Measurements from ENCODE around the gene SHANK3. TPM values are rescaled to one million over a fixed set of nuclear protein-coding genes. Genes with fewer than 3 reads are reported as not detected.

The SHANK3 gene
- total RNA-seq, 4 donors from 2014 or later: 2.7 to 30.3 (median 6.3) TPM

DNA sequence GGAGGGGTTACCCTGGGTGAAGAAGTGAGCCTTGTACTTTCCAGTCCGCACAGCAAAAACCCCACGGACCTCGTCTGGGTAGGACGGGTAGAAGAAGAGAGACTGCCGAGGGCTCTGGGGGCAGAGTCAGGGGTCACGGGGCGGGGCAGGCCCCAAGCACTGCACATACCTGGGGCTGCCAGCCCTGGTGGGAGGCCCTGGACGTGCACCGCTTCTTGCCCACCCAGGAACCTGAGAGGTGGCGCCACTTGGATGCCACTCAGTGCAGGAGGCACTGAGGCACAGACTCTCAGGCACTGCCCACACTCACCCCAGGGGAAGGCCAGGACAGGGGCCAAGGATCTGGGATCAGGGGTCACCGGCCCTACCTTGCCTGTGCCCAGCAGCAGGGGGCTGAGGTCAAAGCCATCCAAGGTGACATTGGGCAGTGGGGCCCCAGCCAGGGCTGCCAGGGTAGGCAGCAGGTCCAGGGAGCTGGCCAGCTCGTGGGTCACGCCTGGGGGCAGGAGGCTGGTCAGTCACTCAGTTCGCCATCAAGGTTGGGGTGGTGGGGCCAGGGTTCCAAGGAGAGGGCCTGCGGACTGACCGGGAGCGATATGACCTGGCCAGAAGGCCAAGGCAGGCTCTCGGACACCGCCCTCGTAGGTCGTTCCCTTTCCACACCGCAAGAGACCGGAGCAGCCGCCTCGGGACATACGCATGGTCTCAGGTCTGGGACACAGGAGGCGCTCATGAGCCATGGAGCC is 46.9 kb upstream of the SHANK3 start:
- in situ Hi-C loops (cut with MboI; ENCODE audit: low pct_ligation_motif_present in 1 of 4, low pct_unique_long_range_greater_than_20kb in 1 of 4, low sequenced_read_pairs in 3 of 4): no loop called here
- WGBS, 2 donors (ENCODE audit: low coverage in 1 of 2): 93% methylated on average over 27 of the region's 27 CpGs; no CpG with 5 or more reads in 1 of the 2 donors

DNA sequence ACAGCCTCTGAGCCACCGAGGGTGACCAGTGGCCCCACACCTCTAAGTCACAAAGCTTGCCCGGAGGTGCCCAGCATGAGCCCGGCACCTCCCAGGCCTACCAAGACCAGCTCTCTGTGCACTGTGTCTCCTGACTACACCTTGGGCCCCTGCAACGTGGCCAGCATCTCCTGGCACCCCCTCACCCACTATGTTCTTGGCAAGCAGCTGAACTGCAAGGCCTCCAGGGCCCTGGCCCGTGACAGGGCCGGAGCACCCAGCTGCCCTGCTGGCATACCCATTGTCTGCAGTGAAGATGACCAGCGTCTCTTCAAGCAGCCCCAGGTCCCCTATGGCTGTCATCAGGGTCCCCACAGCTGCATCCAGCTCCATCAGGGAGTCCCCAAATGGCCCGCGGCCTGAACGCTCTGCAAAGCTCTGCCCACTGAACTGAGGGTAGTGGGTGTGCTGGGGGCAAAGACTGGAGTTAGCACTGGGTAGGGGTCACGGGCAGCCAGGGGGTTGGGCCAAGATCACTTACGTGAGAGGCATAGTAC is 46.2 kb upstream of the SHANK3 start:
- H3K27ac ChIP-seq: no peak overlapping the region
- in situ Hi-C loops (cut with MboI; ENCODE audit: low pct_ligation_motif_present in 1 of 4, low pct_unique_long_range_greater_than_20kb in 1 of 4, low sequenced_read_pairs in 3 of 4): no loop called here
- no peaks in the 10 kb centered on the region for H3K27me3 ChIP-seq
- H3K9me3 ChIP-seq: no peaks in the 10 kb centered on the region
- no peak for TF ChIP-seq POLR2A (IDR thresholded peaks at IDR 0.05)
- TF ChIP-seq EP300 (IDR thresholded peaks at IDR 0.05; ENCODE audit: low read depth): no peak
- no peak overlapping the region for H3K4me3 ChIP-seq
- DNase-seq: no peak
- 90% methylated on average over 12 of the region's 12 CpGs; no CpG with 5 or more reads in 1 of the 2 donors for WGBS, 2 donors (ENCODE audit: low coverage in 1 of 2)
- intact Hi-C loops (cut with DNase I; ENCODE audit: low total_unique reads): no loop called here
- H3K36me3 ChIP-seq: no peaks in the 10 kb centered on the region
- peaks cover 6 to 36% (median 29%) of the 10 kb centered on the region in 4 donors for H3K4me1 ChIP-seq

More for the DNA sequence above, 46.9 kb upstream of the SHANK3 start:
- intact Hi-C loops (cut with DNase I; ENCODE audit: low total_unique reads): no loop called here
- TF ChIP-seq CTCF (IDR thresholded peaks at IDR 0.05) (no peak), EP300 (IDR thresholded peaks at IDR 0.05; ENCODE audit: low read depth) (no peak), POLR2AphosphoS5 (IDR thresholded peaks at IDR 0.05) (no peak), POLR2A (IDR thresholded peaks at IDR 0.05) (no peak)
- H3K4me3 ChIP-seq: no peak overlapping the region
- no peaks in the 10 kb centered on the region for H3K36me3 ChIP-seq
- no peaks in the 10 kb centered on the region for H3K27me3 ChIP-seq
- H3K27ac ChIP-seq: no peak overlapping the region
- peaks cover 7 to 39% (median 36%) of the 10 kb centered on the region in 4 donors for H3K4me1 ChIP-seq
- DNase-seq: no peak
- H3K9me3 ChIP-seq: no peaks in the 10 kb centered on the region

DNA sequence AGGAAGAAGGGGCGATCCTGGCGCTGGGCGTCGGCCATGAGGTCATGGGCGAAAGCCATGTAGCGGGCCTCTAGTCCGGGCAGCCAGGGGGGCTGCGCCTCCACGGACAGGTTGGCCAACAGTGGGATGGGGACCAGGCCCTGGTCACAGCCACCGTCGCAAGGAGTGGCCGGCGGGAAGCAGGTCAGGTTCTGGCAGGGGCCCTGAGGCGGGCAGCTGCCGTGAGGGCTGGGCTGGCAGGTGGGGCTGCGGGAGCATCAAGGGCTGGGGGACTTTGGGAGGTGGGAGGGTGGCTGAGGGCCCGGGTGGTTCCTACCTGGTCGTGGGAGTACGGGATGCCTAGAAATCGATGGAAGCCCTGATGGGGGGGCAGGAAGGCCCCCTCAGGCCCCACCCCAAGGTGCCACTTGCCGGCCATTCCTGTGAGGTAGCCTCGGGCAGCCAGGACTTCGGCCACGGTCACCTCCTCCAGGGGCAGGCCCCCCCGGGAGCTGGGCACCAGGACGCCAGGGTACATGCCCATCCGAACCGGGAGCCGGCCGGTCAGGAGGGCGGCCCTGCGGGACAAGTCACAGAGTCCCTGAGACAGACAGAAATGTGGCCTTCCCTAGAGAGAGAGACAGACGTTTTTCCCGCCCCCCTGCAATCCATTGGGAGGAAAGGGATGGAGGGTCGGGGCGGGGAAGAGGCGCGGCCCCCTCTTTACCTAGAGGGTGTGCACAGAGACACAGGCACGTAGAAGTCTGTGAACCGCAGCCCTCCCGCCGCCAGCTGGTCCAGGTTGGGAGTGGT is 45.6 kb upstream of the SHANK3 start:
- WGBS, 2 donors (ENCODE audit: low coverage in 1 of 2): 72% methylated on average over 35 of the region's 42 CpGs; no CpG with 5 or more reads in 1 of the 2 donors
- no peaks in the 10 kb centered on the region for H3K9me3 ChIP-seq
- peaks cover 6 to 32% (median 23%) of the 10 kb centered on the region in 4 donors for H3K4me1 ChIP-seq
- peak overlapping the region; percentile 81 to 89 (median 84) for H3K27ac ChIP-seq
- intact Hi-C loops (cut with DNase I; ENCODE audit: low total_unique reads): no loop called here
- DNase-seq: peak; percentile 18
- in situ Hi-C loops (cut with MboI; ENCODE audit: low pct_ligation_motif_present in 1 of 4, low pct_unique_long_range_greater_than_20kb in 1 of 4, low sequenced_read_pairs in 3 of 4): no loop called here
- H3K27me3 ChIP-seq: no peaks in the 10 kb centered on the region
- peak overlapping the region; percentile 55 to 90 (median 77) for H3K4me3 ChIP-seq
- TF ChIP-seq POLR2AphosphoS5 (IDR thresholded peaks at IDR 0.05) (no peak), EP300 (IDR thresholded peaks at IDR 0.05; ENCODE audit: low read depth) (no peak), CTCF (IDR thresholded peaks at IDR 0.05) (no peak), POLR2A (IDR thresholded peaks at IDR 0.05) (no peak)
- H3K36me3 ChIP-seq: no peaks in the 10 kb centered on the region

DNA sequence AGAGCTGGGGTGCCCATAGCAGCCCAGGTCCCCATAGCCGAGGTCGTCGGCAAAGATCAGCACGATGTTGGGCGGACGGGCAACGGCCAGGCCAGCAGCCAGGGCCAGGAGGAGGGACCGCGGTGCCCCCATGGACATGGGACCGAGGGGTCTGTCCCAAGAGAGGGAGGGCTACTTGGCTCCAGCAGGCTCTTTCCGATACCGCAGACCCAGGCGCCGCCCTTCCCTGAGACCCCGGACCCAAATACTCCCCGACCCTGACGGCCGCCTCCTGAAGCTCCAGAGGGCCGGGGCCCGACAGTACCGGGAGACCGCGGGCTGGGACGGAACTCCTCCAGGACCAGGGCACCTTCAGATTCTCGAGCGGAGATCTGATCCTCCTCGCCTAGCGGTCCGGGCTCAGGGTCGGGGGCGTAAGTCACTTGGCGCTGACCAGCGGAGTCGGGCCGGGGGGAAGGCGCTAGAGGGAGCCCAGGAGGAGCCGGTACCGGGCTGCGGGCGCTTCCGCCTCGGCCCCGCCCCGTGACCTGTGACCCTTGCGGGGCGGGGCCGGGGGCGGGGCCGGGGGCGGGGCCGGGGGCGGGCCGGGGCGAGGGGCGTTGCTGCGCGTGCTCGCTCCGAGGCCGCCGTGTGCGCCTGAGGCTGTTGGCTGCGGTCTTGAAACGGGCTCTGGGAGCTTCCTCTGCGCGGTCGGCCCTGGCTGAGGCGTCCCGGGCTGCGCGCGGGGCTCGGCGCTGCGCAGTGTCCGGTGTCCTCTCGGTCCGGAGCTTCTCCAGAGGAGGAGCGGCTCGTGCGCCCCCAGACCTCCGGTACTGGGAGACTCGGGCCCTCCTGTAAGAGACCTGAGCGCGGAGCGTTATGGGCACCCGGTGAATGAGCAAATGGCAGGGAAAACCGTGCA is 44.7 kb upstream of the SHANK3 start, which contains the start of gene ARSA:
Gene ARSA, minus strand, starts transcription at position 511 of the 901 bp plus-strand sequence. Its CDS starts 373 bp downstream, at position 138.
- TF ChIP-seq POLR2AphosphoS5 (IDR thresholded peaks at IDR 0.05) (peak; percentile 52 to 77 (median 77)), POLR2A (IDR thresholded peaks at IDR 0.05) (peak; percentile 60), CTCF (IDR thresholded peaks at IDR 0.05) (peak in 4 of 5 experiments; percentile 7 to 36 (median 28)), EP300 (IDR thresholded peaks at IDR 0.05; ENCODE audit: low read depth) (no peak)
- DNase-seq: peak; percentile 86
- peak within 1 kb of the TSS; percentile 55 to 90 (median 77) for H3K4me3 ChIP-seq
- 2% methylated on average over 42 of the region's 88 CpGs; no CpG with 5 or more reads in 1 of the 2 donors for WGBS, 2 donors (ENCODE audit: low coverage in 1 of 2)
- H3K27ac ChIP-seq: peak within 1 kb of the TSS; percentile 81 to 89 (median 84)
- no peaks in the 10 kb centered on the region for H3K27me3 ChIP-seq
- no peaks in the 10 kb centered on the region for H3K9me3 ChIP-seq
- H3K4me1 ChIP-seq: peaks cover 6 to 25% (median 16%) of the 10 kb centered on the region in 4 donors
- H3K36me3 ChIP-seq: no peaks in the 10 kb centered on the region
- in situ Hi-C loops (cut with MboI; ENCODE audit: low pct_ligation_motif_present in 1 of 4, low pct_unique_long_range_greater_than_20kb in 1 of 4, low sequenced_read_pairs in 3 of 4) (no loop called here), intact Hi-C loops (cut with DNase I; ENCODE audit: low total_unique reads) (no loop called here)

All from transverse colon (tissue), 4 donors.